Body of pancreas (tissue), 4 donors: ENCODE measurements around the gene EZH2. TPM values are rescaled to one million over a fixed set of nuclear protein-coding genes. Genes with fewer than 3 reads are reported as not detected.

ENCODE experiments used
- ATAC-seq: fragments of 150-250 bp; one replicate; pipeline ENCODE4 v1.9.1; 2016
- DNase-seq, 4 donors: peaks; one replicate each; pipeline ENCODE4 v3.0.0-alpha.2; 2019
- H3K27ac ChIP-seq, 4 donors: fragments of 200-600 bp; sonication (generic); 1 replicate in 3 of 4; 2 replicates in 1 of 4; pipeline versions ENCODE4 v1.5.1 to v1.6.1; 2016 to 2019; ENCODE audit warnings: mild to moderate bottlenecking in 1 of 4, mixed read lengths in 1 of 4, moderate library complexity in 1 of 4
- H3K27me3 ChIP-seq, 2 donors: fragments of 200-600 bp; sonication (generic); one replicate each; pipeline ENCODE4 v1.6.0; 2016; ENCODE audit warnings: mild to moderate bottlenecking in 1 of 2
- H3K36me3 ChIP-seq, 2 donors: fragments of 200-600 bp; sonication (generic); replicated peaks in 1 of 2; 2 replicates each; pipeline ENCODE4 v1.5.1; 2016; ENCODE audit warnings: low read depth in 2 of 2; ENCODE audit not compliant: insufficient read depth in 1 of 2
- H3K4me1 ChIP-seq: fragments of 200-600 bp; sonication (generic); one replicate; pipeline ENCODE4 v1.6.0; 2016
- H3K4me3 ChIP-seq, 2 donors: fragments of 200-600 bp; sonication (generic); 1 replicate in 1 of 2; 2 replicates in 1 of 2; pipeline ENCODE4 v1.5.1; 2016 to 2019
- H3K9me3 ChIP-seq, 3 donors: fragments of 200-600 bp; sonication (generic); 1 replicate in 2 of 3; 2 replicates in 1 of 3; pipeline ENCODE4 v1.5.1; 2016
- POLR2A ChIP-seq, 3 donors: fragments of 450-650 bp; IDR thresholded peaks; one replicate each; pipeline ENCODE4 v1.6.1; 2016; ENCODE audit warnings: antibody characterized with exemption in 3 of 3, mild to moderate bottlenecking in 2 of 3
- WGBS, 2 donors: methylation state at CpG; one replicate each; pipeline ENCODE4 v1.1.5; 2017; 5-methylcytosine and 5-hydroxymethylcytosine counted together
- intact Hi-C: fragments of 100-400 bp; cut with DNase I; formaldehyde crosslinking; loops from one replicate; pipeline ENCODE4 v1.15.1; 2023
- total RNA-seq, 2 donors: library from RNA; depleted of rRNA; stranded (reverse); fragments of >200 nt; gene quantifications; one replicate each; pipeline ENCODE4 v1.1.0, GENCODE V29; 2016
- TF ChIP-seq, protein P1 (sequence below), 7 experiments: fragments of 450-650 bp in 4 of 7; fragments of 200-600 bp in 3 of 7; sonication (generic) in 3 of 7; IDR thresholded peaks; one replicate each; pipeline ENCODE4 v1.5.1; 2016 to 2019; ENCODE audit warnings: antibody characterized with exemption in 7 of 7

The EZH2 gene
- total RNA-seq, 2 donors from 2014 or later = 3.4 to 4.0 TPM

DNA sequence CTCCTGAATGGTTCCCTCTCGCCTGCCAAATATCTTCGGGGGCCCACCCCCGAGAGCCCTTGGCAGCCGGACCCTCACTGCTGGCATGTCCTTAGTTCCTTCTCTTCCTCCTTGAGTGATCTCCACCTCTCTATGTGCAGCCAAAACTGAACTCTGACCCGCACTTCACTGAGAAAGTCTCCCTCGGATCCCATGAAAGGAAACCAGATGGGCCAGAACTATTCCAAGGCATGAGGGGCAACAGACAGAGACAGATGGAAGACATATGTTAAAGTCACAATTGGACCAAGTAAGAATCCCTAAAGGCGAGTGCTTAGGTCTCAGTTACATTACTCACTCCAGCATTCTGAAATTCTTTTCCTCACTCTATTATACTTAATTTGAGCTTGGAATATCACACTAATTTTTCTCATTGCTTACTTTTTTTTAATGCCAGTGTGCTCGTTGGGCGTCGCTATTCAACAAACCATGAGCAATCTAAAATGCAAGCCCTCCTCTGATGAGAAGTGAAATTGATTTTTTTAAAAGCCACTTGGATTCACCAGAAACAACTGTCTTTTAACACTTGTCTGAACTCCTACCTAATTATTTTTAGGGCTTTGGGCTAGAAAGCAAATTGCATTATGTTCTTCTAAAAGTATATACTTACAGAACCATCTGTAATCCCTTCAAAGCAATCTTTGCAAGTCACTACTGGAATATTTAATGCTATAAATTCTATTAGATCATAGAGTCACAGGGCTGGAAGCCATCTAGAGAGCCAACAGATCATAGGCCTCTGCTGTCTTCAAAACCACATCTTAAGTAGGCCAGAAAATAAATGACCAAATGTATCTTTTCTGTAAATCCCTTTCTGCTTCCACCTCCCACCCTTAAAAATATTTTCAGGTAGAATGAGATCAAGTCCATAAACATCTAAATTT lies 43.3 kb upstream of the EZH2 start:
- no peak for TF ChIP-seq POLR2A (IDR thresholded peaks at IDR 0.05)
- TF ChIP-seq, protein P1, sequence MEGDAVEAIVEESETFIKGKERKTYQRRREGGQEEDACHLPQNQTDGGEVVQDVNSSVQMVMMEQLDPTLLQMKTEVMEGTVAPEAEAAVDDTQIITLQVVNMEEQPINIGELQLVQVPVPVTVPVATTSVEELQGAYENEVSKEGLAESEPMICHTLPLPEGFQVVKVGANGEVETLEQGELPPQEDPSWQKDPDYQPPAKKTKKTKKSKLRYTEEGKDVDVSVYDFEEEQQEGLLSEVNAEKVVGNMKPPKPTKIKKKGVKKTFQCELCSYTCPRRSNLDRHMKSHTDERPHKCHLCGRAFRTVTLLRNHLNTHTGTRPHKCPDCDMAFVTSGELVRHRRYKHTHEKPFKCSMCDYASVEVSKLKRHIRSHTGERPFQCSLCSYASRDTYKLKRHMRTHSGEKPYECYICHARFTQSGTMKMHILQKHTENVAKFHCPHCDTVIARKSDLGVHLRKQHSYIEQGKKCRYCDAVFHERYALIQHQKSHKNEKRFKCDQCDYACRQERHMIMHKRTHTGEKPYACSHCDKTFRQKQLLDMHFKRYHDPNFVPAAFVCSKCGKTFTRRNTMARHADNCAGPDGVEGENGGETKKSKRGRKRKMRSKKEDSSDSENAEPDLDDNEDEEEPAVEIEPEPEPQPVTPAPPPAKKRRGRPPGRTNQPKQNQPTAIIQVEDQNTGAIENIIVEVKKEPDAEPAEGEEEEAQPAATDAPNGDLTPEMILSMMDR (IDR thresholded peaks at IDR 0.05) = no peak
- 77 to 85% methylated on average over 10 of the region's 10 CpGs for WGBS, 2 donors

DNA sequence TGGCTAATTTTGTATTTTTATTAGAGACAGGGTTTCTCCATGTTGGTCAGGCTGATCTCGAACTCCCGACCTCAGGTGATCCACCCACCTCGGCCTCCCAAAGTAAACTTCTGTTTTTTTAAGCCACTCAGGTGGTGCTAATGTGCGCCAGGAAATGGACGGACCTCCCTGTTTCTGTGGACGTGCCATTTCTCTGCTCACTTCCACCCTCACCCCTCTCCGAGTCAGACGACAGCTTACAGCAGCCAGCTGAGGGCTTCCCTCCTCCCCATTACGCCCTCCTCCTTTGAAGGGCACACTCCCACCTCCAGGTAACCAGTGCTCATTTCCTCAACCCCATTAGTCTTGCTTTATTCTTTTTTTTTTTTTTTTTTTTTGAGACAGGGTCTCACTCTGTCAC lies 41.7 kb upstream of the EZH2 start:
- no peaks in the 10 kb centered on the region for H3K4me1 ChIP-seq
- H3K27ac ChIP-seq = no peak overlapping the region
- intact Hi-C loops = no loop called here
- no peaks in the 10 kb centered on the region for H3K36me3 ChIP-seq
- 86 to 89% methylated on average over 9 of the region's 9 CpGs for WGBS, 2 donors
- no peaks in the 10 kb centered on the region for H3K27me3 ChIP-seq
- DNase-seq = no peak
- ATAC-seq = no peak
- TF ChIP-seq, protein P1 (IDR thresholded peaks at IDR 0.05) = no peak
- TF ChIP-seq POLR2A (IDR thresholded peaks at IDR 0.05) = no peak
- no peak overlapping the region for H3K4me3 ChIP-seq
- H3K9me3 ChIP-seq = no peaks in the 10 kb centered on the region

More for the DNA sequence above, 43.3 kb upstream of the EZH2 start:
- Histone ChIP-seq H3K27me3 (no peaks in the 10 kb centered on the region), H3K27ac (no peak overlapping the region), H3K9me3 (no peaks in the 10 kb centered on the region), H3K36me3 (no peaks in the 10 kb centered on the region), H3K4me1 (no peaks in the 10 kb centered on the region), H3K4me3 (no peak overlapping the region)
- ATAC-seq = no peak
- no peak for DNase-seq
- intact Hi-C loops = no loop called here

DNA sequence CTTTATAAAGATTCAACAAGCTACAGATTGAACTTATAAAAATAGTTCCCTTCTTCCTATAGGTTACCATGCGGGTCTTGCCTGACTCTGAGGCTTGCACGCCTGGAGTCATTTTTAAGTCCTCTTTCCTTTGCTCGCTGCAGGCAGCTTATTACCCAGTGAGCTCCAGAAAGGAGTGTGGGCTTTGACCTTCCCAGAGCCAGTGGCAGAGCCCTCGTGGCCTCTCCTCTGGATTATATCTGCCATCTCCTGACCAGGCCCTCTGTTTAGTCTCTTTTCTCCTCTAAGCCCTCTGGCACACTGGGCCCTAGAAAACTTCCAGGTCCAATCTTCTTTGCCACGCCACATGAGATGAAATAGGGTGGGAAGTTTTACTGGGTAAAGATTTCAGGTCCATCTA lies 39.9 kb upstream of the EZH2 start:
- Histone ChIP-seq H3K4me1 (no peaks in the 10 kb centered on the region), H3K9me3 (no peaks in the 10 kb centered on the region), H3K27ac (no peak overlapping the region), H3K36me3 (no peaks in the 10 kb centered on the region), H3K27me3 (no peaks in the 10 kb centered on the region), H3K4me3 (no peak overlapping the region)
- TF ChIP-seq, protein P1 (IDR thresholded peaks at IDR 0.05) = no peak
- TF ChIP-seq POLR2A (IDR thresholded peaks at IDR 0.05) = no peak
- DNase-seq (no peak), ATAC-seq (no peak)
- 83 to 86% methylated on average over 5 of the region's 5 CpGs for WGBS, 2 donors
- intact Hi-C loops = no loop called here

DNA sequence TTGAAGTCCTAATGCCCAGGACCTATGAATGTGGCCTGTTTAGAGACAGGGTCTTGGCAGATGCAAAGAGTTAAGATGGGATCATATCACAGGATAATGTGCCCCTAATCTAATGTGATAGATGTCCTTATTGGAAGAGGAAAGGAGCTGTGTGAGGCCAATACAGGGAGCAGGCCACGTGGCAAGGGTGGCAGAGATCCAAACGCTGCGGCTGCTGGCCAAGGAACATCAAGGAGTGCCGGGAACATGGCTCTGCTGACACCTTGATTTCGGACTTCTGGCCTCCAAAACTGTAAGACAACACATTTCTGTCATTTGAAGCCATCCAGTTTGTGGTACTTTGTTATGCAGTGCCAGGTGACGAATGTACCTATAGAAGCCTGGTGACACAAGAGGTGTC lies 37.7 kb upstream of the EZH2 start:
- Histone ChIP-seq H3K9me3 (no peaks in the 10 kb centered on the region), H3K27me3 (no peaks in the 10 kb centered on the region), H3K36me3 (no peaks in the 10 kb centered on the region), H3K27ac (no peak overlapping the region), H3K4me3 (no peak overlapping the region), H3K4me1 (no peaks in the 10 kb centered on the region)
- DNase-seq (peak; percentile 11 to 72 (median 37)), ATAC-seq (no peak)
- no peak for TF ChIP-seq POLR2A (IDR thresholded peaks at IDR 0.05)
- TF ChIP-seq, protein P1 (IDR thresholded peaks at IDR 0.05) = no peak
- intact Hi-C loops = no loop called here
- 70 to 83% methylated on average over 6 of the region's 6 CpGs for WGBS, 2 donors

DNA sequence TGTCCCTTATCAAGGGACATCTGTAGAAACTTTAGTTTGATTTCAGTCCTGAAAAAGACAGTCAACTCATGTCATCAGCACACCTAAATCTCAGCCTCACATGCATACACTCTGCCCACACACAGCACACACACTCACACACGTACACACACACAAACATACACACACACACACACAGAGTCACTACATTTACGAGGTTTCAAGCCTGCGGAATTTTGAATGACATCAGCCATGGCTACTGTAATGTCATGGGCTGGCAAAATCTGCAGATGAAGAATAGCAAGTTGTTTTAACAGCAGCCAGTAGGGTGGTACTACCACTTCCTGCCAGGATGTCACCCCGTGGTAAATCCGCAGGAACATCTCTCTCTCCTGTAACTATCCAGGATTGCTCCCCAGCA lies 37.1 kb upstream of the EZH2 start:
- Histone ChIP-seq H3K4me3 (no peak overlapping the region), H3K9me3 (no peaks in the 10 kb centered on the region), H3K27me3 (no peaks in the 10 kb centered on the region), H3K4me1 (no peaks in the 10 kb centered on the region), H3K36me3 (no peaks in the 10 kb centered on the region), H3K27ac (no peak overlapping the region)
- no peak for TF ChIP-seq POLR2A (IDR thresholded peaks at IDR 0.05)
- TF ChIP-seq, protein P1 (IDR thresholded peaks at IDR 0.05) = no peak
- ATAC-seq (no peak), DNase-seq (no peak)
- 77 to 87% methylated on average over 3 to 5 of the region's 5 CpGs for WGBS, 2 donors
- intact Hi-C loops = no loop called here
